Measurements from ENCODE around the gene UBE2L3.
"Not testable (repeated sequence)": the region's sequence is repeated elsewhere in the genome, so short reads cannot be mapped to it uniquely, and the experiment has no call there.

The UBE2L3 gene

DNA sequence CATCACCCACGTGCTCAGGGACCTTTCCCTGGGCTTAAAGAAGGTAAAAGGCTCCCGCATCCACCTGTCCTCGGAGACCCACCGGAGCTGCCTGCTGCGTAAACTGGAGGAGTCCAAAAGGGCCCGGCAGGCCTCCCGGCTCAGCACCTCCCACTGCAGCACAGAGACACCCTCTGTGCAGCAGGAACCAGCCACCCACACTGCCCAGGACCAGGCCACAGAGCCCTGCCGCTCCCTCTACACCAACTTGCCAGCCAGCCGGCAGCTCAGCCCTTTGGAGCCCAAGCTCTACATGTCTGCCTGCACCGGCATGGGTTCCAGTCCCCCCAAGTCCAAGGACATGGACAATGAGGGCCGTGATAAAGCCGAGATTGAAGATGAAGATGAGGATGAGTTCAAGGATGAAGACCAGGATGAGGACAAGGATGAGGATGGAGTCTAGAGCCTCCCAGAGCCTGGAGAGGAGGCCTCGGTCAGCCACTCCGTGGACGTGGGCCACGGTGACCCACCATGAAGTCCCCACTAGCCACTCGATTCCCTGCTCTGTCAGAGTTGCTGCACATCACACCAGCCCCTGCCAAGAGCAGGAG is 69.2 kb downstream of the UBE2L3 start:
- DNase-seq: no peak
- Histone ChIP-seq H3K27me3 (no peaks in the 10 kb centered on the region), H3K4me3 (ENCODE audit: low read depth, low read length) (no peak overlapping the region), H3K4me1 (peaks cover 3% of the 10 kb centered on the region), H3K9me3 (no peaks in the 10 kb centered on the region), H3K36me3 (no peaks in the 10 kb centered on the region)
- TF ChIP-seq, protein P1, sequence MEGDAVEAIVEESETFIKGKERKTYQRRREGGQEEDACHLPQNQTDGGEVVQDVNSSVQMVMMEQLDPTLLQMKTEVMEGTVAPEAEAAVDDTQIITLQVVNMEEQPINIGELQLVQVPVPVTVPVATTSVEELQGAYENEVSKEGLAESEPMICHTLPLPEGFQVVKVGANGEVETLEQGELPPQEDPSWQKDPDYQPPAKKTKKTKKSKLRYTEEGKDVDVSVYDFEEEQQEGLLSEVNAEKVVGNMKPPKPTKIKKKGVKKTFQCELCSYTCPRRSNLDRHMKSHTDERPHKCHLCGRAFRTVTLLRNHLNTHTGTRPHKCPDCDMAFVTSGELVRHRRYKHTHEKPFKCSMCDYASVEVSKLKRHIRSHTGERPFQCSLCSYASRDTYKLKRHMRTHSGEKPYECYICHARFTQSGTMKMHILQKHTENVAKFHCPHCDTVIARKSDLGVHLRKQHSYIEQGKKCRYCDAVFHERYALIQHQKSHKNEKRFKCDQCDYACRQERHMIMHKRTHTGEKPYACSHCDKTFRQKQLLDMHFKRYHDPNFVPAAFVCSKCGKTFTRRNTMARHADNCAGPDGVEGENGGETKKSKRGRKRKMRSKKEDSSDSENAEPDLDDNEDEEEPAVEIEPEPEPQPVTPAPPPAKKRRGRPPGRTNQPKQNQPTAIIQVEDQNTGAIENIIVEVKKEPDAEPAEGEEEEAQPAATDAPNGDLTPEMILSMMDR (IDR thresholded peaks at IDR 0.05; ENCODE audit: low read depth, low read length): no peak

DNA sequence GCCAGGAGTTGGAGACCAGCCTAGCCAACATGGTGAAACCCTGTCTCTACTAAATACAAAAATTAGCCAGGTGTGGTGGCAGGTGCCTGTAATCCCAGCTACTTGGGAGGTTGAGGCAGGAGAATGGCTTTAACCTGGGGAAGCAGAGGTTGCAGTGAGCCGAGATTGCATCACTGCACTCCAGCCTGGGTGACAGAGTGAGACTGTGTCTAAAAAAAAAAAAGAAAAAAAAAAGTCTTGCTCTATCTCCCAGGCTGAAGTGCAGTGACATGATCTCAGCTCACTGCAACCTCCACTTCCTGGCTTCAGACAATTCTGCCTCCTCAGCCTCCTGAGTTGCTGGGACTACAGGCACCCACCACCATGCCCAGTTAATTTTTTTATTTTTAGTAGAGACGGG is 69.9 kb downstream of the UBE2L3 start:
- not testable (repeated sequence) for H3K36me3 ChIP-seq, H3K27me3 ChIP-seq

GRCh38 chr22:21639359-21639758 is 71.8 kb downstream of the UBE2L3 start:
- no peaks in the 10 kb centered on the region for H3K4me1 ChIP-seq
- H3K9me3 ChIP-seq: no peaks in the 10 kb centered on the region
- H3K4me3 ChIP-seq (ENCODE audit: low read depth, low read length): no peak overlapping the region
- peaks cover 8% of the 10 kb centered on the region; the same call in 1 of the 2 replicates for H3K36me3 ChIP-seq
- TF ChIP-seq, protein P1 (IDR thresholded peaks at IDR 0.05; ENCODE audit: low read depth, low read length): no peak
- H3K27me3 ChIP-seq: no peaks in the 10 kb centered on the region
- no peak for DNase-seq

More for the DNA sequence above, 69.9 kb downstream of the UBE2L3 start:
- DNase-seq; H3K4me1 ChIP-seq; H3K4me3 ChIP-seq (ENCODE audit: low read depth, low read length); H3K9me3 ChIP-seq: not testable (repeated sequence)

DNA sequence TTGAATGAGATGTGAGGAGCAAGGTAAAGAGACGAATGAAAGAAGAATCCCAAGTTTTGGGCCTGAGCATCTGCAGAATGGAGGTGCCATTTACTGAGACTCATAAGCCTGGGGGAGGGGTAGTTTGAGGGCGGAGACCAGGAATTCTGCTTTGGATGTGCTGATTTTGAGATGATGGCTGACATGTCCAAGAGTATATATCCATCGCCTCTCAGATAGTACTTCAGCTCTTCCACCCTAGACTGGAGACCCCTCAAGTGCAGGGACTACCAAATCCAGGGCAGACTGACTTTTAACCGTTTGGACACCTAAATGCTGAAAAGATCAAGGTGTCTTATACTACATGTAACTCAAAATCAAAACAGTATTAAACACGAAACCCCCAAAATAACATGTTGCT is 73.3 kb downstream of the UBE2L3 start:
- TF ChIP-seq, protein P1 (IDR thresholded peaks at IDR 0.05; ENCODE audit: low read depth, low read length): no peak

GRCh38 chr22:21641417-21641788 is 73.9 kb downstream of the UBE2L3 start:
- peak; percentile 44 for DNase-seq
- Histone ChIP-seq H3K36me3 (peaks cover 8% of the 10 kb centered on the region; the same call in 1 of the 2 replicates), H3K9me3 (no peaks in the 10 kb centered on the region), H3K4me3 (ENCODE audit: low read depth, low read length) (peak overlapping the region; percentile 75), H3K4me1 (no peaks in the 10 kb centered on the region), H3K27me3 (no peaks in the 10 kb centered on the region)
- TF ChIP-seq, protein P1 (IDR thresholded peaks at IDR 0.05; ENCODE audit: low read depth, low read length): peak; percentile 53

More for the DNA sequence above, 73.3 kb downstream of the UBE2L3 start:
- H3K4me1 ChIP-seq: no peaks in the 10 kb centered on the region
- H3K4me3 ChIP-seq (ENCODE audit: low read depth, low read length): no peak overlapping the region
- no peaks in the 10 kb centered on the region for H3K9me3 ChIP-seq
- H3K36me3 ChIP-seq: peaks cover 8% of the 10 kb centered on the region; the same call in 1 of the 2 replicates
- DNase-seq: no peak
- no peaks in the 10 kb centered on the region for H3K27me3 ChIP-seq

- TF ChIP-seq, protein P1 (IDR thresholded peaks at IDR 0.05; ENCODE audit: low read depth, low read length): no peak
- Histone ChIP-seq H3K4me3 (ENCODE audit: low read depth, low read length) (peak within 1 kb of the TSS; percentile 77), H3K36me3 (peaks cover 8% of the 10 kb centered on the region; the same call in 1 of the 2 replicates), H3K9me3 (no peaks in the 10 kb centered on the region), H3K4me1 (no peaks in the 10 kb centered on the region), H3K27me3 (no peaks in the 10 kb centered on the region)
- peak; percentile 99 for DNase-seq
Observed at GRCh38 chr22:21641789-21642583, 74.5 kb downstream of the UBE2L3 start, which contains the start of gene SDF2L1. SDF2L1 (plus strand) TSS chr22:21642302; CDS start chr22:21642337, 35 bp downstream.

All from BE2C (cell line).